ENCODE measurements around the gene PIK3R1.

PIK3R1 gene

DNA sequence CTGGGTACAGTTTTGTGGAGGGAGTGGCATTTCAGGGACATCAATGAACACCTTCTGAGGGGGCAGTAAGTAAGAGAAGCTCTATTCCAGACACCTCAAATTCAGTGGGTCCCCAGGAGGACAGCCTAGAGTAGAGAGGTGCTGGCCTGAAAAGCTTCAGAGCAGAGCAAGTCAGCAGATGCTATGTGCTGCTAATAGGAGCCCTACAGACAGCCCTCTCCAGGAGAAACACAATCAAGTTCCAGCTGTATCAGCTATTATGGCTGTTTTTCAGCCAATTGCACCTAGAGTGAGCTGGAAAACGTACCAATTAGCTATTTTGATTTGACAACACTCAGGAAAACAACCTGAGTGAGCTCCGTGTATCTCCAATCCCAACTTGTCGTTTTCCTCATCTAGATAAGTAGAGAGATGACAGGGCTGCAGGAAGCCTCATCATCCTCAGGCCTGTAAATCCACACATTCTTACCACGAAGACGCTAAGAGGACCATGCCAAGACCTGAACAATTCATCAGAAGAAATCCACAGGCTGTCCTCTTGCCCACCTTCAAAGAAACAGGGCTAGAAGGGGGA lies 104.9 kb downstream of the PIK3R1 start:
- Histone ChIP-seq H3K9me3 (ENCODE audit: control insufficient read depth, low read depth, low read length) (no peaks in the 10 kb centered on the region), H3K4me3 (ENCODE audit: low read length) (no peak overlapping the region), H3K27ac (ENCODE audit: low read length) (no peak overlapping the region), H3K36me3 (ENCODE audit: control insufficient read depth, low read depth, low read length) (no peaks in the 10 kb centered on the region), H3K9ac (ENCODE audit: low read length) (no peak overlapping the region), H3K4me1 (ENCODE audit: control insufficient read depth, low read depth, low read length) (no peaks in the 10 kb centered on the region), H3K27me3 (ENCODE audit: control insufficient read depth, insufficient read depth, low read length) (no peaks in the 10 kb centered on the region)

DNA sequence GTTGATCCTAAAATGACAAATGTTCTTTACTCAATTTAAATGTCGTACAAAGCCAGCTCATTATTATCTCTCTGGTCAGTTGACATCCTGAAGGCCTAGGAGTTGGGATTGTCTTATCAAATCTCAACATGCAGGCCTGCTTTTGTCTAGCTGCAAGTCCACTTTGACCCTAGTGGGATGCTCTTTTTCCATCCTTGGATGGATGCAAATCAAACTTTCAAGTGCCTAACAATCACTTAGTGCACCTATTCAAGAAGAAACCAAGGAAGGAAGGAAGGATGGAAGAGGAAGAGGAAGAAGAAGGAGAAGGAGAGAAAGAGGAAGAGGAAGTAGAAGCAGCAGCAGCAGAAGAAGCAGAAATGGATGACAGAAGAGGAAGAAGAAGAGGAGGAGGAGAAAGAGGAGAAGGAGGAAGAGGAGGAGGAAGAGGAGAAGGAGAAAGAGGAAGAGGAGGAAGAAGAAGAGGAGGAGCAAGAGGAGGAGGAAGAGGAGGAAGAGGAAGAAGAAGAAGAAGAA lies 109.6 kb downstream of the PIK3R1 start:
- Histone ChIP-seq H3K36me3 (ENCODE audit: control insufficient read depth, low read depth, low read length) (no peaks in the 10 kb centered on the region), H3K4me1 (ENCODE audit: control insufficient read depth, low read depth, low read length) (no peaks in the 10 kb centered on the region), H3K9me3 (ENCODE audit: control insufficient read depth, low read depth, low read length) (no peaks in the 10 kb centered on the region), H3K27ac (ENCODE audit: low read length) (no peak overlapping the region), H3K4me3 (ENCODE audit: low read length) (no peak overlapping the region), H3K9ac (ENCODE audit: low read length) (no peak overlapping the region), H3K27me3 (ENCODE audit: control insufficient read depth, insufficient read depth, low read length) (no peaks in the 10 kb centered on the region)

DNA sequence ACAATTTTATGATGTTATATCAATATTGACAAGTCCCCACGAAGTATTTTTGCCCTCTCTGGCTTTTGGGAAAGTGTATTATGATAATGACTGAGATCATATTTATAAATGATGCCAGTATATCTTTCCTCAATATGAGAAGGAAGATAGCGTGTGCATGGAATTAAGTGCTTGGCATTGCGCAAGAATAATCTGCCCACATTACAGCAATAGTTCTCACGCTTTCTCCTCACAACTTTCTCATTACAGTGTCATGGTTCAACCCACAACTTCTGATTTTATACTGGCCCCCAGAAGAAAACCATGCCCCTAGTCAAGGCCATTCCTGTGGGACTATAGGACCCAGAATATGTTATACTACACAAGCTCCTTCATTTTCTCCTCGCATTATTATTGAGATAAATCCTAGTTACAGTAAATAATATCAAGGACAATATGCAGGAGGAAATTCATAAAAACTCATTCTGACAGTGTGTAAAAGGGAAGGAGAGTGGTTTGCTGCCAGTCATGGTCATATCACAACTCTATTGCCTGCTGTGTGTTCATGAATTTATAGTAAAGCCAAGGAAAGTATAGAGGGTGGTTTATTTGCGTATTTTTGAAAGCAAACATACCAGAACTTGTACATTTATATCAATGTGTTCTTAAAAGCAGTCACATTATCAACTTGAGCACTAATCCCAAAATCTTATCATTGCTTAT lies 114.1 kb downstream of the PIK3R1 start:
- Histone ChIP-seq H3K4me3 (ENCODE audit: low read length) (no peak overlapping the region), H3K27me3 (ENCODE audit: control insufficient read depth, insufficient read depth, low read length) (no peaks in the 10 kb centered on the region), H3K36me3 (ENCODE audit: control insufficient read depth, low read depth, low read length) (no peaks in the 10 kb centered on the region), H3K4me1 (ENCODE audit: control insufficient read depth, low read depth, low read length) (no peaks in the 10 kb centered on the region), H3K27ac (ENCODE audit: low read length) (no peak overlapping the region), H3K9me3 (ENCODE audit: control insufficient read depth, low read depth, low read length) (no peaks in the 10 kb centered on the region), H3K9ac (ENCODE audit: low read length) (no peak overlapping the region)

DNA sequence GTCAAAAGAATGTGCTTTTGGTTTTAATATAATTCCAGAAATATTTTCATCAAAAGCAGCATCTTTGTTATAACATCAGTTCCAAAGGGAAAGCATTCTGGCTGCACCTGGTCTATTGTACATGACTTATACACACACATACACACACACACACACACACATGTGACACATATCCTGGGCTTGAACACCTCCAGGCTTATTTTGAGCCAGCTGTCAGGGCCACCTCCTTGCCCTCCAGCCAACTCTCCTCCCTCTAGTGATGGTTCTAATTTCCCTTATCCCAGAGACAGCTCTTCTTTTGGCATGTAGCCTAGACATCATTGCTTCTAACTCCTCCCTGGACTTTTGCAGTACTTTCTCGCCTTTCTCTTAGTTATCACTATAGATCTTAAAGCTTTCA lies 115.0 kb downstream of the PIK3R1 start:
- no peaks in the 10 kb centered on the region for H3K9me3 ChIP-seq (ENCODE audit: control insufficient read depth, low read depth, low read length)
- H3K4me1 ChIP-seq (ENCODE audit: control insufficient read depth, low read depth, low read length): no peaks in the 10 kb centered on the region
- no peak overlapping the region for H3K27ac ChIP-seq (ENCODE audit: low read length)
- H3K9ac ChIP-seq (ENCODE audit: low read length): no peak overlapping the region
- no peak overlapping the region for H3K4me3 ChIP-seq (ENCODE audit: low read length)
- H3K36me3 ChIP-seq (ENCODE audit: control insufficient read depth, low read depth, low read length): no peaks in the 10 kb centered on the region
- H3K27me3 ChIP-seq (ENCODE audit: control insufficient read depth, insufficient read depth, low read length): no peaks in the 10 kb centered on the region

DNA sequence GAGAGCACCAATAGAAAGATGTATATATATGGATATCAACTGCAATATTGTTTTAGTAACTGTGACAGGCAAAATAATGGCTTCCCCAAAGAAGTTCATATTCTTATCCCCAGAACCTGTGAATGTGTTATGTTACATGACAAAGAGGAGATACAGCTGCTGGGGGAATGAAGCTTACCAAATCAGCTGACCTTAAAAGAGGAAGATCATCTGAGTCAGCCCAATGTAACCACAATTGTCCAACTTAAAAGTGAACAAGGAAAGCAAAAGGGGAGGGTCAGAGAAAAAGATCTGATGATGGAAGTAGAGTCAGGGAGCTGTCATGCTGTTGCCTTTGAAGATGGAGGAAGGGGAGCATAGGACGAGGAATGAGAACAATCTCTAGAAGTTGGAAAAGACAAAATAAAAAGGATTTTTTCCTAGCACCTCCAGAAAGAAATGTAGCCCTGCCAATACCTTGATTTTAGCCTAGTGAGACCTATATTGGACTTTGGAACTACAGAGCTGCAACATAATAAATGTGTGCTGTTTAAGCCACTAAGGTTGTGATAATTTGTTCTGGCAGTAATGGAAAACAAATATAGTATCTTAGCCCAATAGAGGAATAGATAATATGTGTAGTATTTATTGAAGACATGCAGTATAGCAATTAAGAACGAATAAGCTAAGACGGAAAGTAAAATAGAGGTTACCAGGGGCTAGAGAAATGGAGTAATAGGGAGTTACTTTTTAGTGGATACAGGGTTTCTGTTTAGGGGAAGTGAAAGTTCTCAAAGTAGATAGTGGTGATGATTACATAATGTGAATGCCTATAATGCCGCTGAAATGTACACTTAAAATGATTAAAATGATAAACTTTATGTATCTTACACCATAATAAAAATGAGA lies 115.9 kb downstream of the PIK3R1 start:
- Histone ChIP-seq H3K27me3 (ENCODE audit: control insufficient read depth, insufficient read depth, low read length) (no peaks in the 10 kb centered on the region), H3K36me3 (ENCODE audit: control insufficient read depth, low read depth, low read length) (no peaks in the 10 kb centered on the region), H3K4me3 (ENCODE audit: low read length) (no peak overlapping the region), H3K27ac (ENCODE audit: low read length) (no peak overlapping the region), H3K9me3 (ENCODE audit: control insufficient read depth, low read depth, low read length) (no peaks in the 10 kb centered on the region), H3K9ac (ENCODE audit: low read length) (no peak overlapping the region), H3K4me1 (ENCODE audit: control insufficient read depth, low read depth, low read length) (no peaks in the 10 kb centered on the region)

DNA sequence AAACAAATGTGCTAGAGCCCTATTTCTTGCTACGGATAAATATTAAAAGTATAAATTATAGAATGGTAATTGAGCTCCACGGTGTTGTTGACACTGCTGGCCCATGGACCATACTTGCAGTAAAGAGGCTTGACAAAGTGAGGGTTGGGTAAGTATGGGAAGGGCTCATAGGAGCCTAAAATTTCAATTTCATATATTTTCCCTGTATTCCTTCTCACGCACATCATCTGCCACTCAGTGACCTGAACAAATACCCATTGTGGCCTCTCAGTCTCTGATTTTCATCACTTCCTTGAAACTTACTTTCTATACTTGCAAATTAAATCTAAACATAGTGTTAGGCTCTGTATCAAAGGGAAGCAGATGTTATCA lies 116.5 kb downstream of the PIK3R1 start:
- H3K27ac ChIP-seq (ENCODE audit: low read length): no peak overlapping the region
- no peak overlapping the region for H3K4me3 ChIP-seq (ENCODE audit: low read length)
- H3K9me3 ChIP-seq (ENCODE audit: control insufficient read depth, low read depth, low read length): no peaks in the 10 kb centered on the region
- H3K4me1 ChIP-seq (ENCODE audit: control insufficient read depth, low read depth, low read length): no peaks in the 10 kb centered on the region
- H3K9ac ChIP-seq (ENCODE audit: low read length): no peak overlapping the region
- no peaks in the 10 kb centered on the region for H3K27me3 ChIP-seq (ENCODE audit: control insufficient read depth, insufficient read depth, low read length)
- no peaks in the 10 kb centered on the region for H3K36me3 ChIP-seq (ENCODE audit: control insufficient read depth, low read depth, low read length)

DNA sequence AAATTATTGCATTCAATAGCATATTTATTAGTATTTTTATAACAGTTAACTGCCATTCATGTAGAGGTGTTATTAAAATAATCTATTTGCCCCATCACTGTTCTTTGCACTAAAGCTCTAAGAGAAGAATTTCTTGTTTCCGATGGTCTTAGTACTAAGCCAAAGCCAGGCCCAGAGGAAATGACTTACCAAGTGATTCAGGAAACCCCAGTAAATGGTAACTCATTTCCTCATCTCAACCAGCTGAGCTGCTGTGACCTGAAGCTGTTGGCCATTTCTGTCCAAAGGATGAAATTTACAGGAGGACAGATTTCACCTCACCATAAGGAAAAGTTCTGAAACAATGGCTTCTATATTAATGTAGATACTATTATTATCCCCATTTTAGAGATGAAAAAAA lies 117.0 kb downstream of the PIK3R1 start:
- Histone ChIP-seq H3K27ac (ENCODE audit: low read length) (no peak overlapping the region), H3K4me1 (ENCODE audit: control insufficient read depth, low read depth, low read length) (no peaks in the 10 kb centered on the region), H3K4me3 (ENCODE audit: low read length) (no peak overlapping the region), H3K36me3 (ENCODE audit: control insufficient read depth, low read depth, low read length) (no peaks in the 10 kb centered on the region), H3K9me3 (ENCODE audit: control insufficient read depth, low read depth, low read length) (no peaks in the 10 kb centered on the region), H3K27me3 (ENCODE audit: control insufficient read depth, insufficient read depth, low read length) (no peaks in the 10 kb centered on the region), H3K9ac (ENCODE audit: low read length) (no peak overlapping the region)

DNA sequence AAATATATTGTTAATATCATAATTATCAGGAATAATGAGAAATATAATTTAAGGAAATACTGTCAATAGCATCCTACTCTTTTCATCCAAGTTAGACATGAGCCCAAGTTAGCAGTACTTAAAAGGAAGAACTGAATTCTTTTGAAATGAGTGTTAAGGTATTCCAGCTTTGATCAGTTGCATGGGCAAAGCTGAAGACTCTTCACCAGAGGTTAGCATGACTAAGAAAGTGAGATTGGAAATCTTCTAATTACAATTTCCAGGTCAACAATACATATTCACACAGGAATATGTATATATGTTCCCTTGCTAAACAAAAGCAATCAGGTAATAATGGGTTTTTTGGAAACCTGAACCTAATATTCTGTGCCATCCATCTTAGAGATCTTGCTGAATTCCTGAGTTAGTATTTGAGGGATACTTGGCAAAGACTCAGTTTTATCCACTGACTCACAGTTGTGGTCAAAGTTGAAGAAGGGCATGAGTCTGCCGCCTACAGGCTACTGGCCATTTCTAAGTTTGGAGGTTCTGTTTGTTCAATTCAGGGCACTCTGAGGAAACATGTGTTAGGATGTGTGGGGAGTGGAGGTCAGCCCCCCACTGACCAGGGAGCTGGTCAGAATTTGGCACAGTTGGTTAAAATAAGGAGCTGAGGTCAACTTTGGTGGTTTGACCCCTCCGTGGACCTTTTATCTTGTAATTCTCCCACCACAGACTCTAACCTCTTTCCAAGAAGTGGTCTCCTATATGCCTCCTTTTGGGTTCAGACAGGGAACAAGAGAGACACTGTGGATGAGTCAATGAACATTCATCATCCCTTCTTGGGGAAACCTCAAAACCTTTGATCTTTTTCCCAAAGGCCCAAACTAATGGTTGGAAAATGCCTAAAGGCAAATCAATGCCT lies 118.3 kb downstream of the PIK3R1 start:
- Histone ChIP-seq H3K4me1 (ENCODE audit: control insufficient read depth, low read depth, low read length) (no peaks in the 10 kb centered on the region), H3K9me3 (ENCODE audit: control insufficient read depth, low read depth, low read length) (no peaks in the 10 kb centered on the region), H3K27me3 (ENCODE audit: control insufficient read depth, insufficient read depth, low read length) (no peaks in the 10 kb centered on the region), H3K4me3 (ENCODE audit: low read length) (no peak overlapping the region), H3K27ac (ENCODE audit: low read length) (no peak overlapping the region), H3K9ac (ENCODE audit: low read length) (no peak overlapping the region), H3K36me3 (ENCODE audit: control insufficient read depth, low read depth, low read length) (no peaks in the 10 kb centered on the region)

DNA sequence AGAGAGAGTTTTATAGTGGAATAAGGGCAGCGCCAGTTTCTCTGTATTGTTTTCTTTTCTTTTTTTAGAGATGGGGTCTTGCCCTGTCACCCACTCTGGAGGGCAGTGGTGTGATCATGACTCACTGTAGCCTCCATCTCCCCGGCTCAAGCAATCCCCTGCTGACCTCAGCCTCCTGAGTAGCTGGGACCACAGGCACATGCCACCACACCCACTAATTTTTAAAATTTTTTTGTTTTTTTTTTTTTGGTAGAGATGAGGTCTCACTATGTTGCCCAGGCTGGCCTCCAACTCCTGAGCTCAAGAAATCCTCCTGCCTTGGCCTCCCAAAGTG lies 119.0 kb downstream of the PIK3R1 start:
- H3K27ac ChIP-seq (ENCODE audit: low read length): no peak overlapping the region
- no peaks in the 10 kb centered on the region for H3K4me1 ChIP-seq (ENCODE audit: control insufficient read depth, low read depth, low read length)
- H3K9me3 ChIP-seq (ENCODE audit: control insufficient read depth, low read depth, low read length): no peaks in the 10 kb centered on the region
- no peak overlapping the region for H3K4me3 ChIP-seq (ENCODE audit: low read length)
- H3K36me3 ChIP-seq (ENCODE audit: control insufficient read depth, low read depth, low read length): no peaks in the 10 kb centered on the region
- no peaks in the 10 kb centered on the region for H3K27me3 ChIP-seq (ENCODE audit: control insufficient read depth, insufficient read depth, low read length)
- H3K9ac ChIP-seq (ENCODE audit: low read length): no peak overlapping the region

DNA sequence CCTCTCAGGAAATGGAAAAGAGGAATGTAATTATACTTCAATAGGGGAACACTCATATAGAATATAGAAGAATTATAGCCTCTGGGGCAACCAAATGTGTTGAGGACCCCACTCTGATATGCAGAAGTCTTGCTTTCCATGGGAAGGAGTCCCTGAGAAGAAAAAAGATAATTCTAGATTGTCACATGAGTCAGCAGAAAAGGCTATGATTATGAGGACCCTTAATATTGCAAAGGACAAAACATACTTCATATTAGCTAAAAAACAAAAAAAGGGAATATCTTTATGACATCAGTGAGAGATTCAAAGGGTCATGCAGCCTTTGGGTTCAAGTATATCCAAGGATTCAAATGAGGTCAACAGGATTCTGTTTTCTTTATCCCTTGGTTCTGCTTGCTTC lies 119.5 kb downstream of the PIK3R1 start:
- Histone ChIP-seq H3K4me3 (ENCODE audit: low read length) (no peak overlapping the region), H3K9ac (ENCODE audit: low read length) (no peak overlapping the region), H3K9me3 (ENCODE audit: control insufficient read depth, low read depth, low read length) (no peaks in the 10 kb centered on the region), H3K4me1 (ENCODE audit: control insufficient read depth, low read depth, low read length) (no peaks in the 10 kb centered on the region), H3K36me3 (ENCODE audit: control insufficient read depth, low read depth, low read length) (no peaks in the 10 kb centered on the region), H3K27ac (ENCODE audit: low read length) (no peak overlapping the region), H3K27me3 (ENCODE audit: control insufficient read depth, insufficient read depth, low read length) (no peaks in the 10 kb centered on the region)

DNA sequence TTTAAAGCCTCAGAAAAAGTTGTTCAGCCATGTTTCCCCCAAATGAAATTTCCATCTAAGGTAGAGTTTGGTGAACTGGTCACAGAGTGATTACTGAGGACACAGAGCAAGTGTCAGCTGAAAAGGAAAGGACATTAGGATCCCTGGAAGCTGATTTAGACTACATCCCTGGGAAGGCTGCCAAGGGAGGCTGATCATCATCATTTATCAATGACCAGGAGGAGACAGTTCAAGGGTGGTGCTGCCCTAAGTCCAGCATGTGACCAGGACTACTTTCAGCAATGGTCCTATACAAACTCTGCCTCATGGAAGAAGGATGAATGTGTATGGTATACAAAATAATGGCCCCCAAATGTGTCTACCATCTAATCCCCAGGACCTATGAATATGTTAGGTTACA lies 120.6 kb downstream of the PIK3R1 start:
- Histone ChIP-seq H3K4me1 (ENCODE audit: control insufficient read depth, low read depth, low read length) (no peaks in the 10 kb centered on the region), H3K4me3 (ENCODE audit: low read length) (no peak overlapping the region), H3K27ac (ENCODE audit: low read length) (no peak overlapping the region), H3K9me3 (ENCODE audit: control insufficient read depth, low read depth, low read length) (no peaks in the 10 kb centered on the region), H3K36me3 (ENCODE audit: control insufficient read depth, low read depth, low read length) (no peaks in the 10 kb centered on the region), H3K9ac (ENCODE audit: low read length) (no peak overlapping the region), H3K27me3 (ENCODE audit: control insufficient read depth, insufficient read depth, low read length) (no peaks in the 10 kb centered on the region)

All from iPS-18a (cell line).